ENCODE data around the gene MIP.
A peak's percentile ranks its signal among the peaks of the same experiment; 100 is the strongest.
"Not testable (repeated sequence)": the region's sequence is repeated elsewhere in the genome, so short reads cannot be mapped to it uniquely, and the experiment has no call there.

Gene MIP

DNA sequence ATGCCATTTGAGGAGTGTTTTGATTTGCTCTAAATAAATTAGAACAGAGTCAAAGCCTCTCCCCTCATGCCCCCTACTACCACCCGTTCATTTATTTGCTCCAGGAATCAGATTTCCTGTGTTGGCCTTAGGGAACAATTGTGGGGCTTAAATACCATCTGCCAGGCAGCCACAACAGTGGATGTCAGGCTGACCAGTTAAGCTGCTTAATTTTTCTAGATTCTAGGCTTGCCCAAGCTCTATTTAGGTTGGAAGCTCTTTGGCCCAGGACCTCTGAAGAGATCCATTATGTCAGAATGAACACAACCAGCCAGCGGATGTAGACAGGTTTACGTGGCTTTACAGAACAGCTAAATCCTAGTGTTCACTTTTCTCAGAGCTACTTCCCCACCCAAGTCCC lies 4.2 kb downstream of the MIP start:
- H3K9me3 ChIP-seq, result no peaks in the 10 kb centered on the region
- no peaks in the 10 kb centered on the region; the same call in 1 of the 2 replicates for H3K4me1 ChIP-seq
- TF ChIP-seq, protein P1, sequence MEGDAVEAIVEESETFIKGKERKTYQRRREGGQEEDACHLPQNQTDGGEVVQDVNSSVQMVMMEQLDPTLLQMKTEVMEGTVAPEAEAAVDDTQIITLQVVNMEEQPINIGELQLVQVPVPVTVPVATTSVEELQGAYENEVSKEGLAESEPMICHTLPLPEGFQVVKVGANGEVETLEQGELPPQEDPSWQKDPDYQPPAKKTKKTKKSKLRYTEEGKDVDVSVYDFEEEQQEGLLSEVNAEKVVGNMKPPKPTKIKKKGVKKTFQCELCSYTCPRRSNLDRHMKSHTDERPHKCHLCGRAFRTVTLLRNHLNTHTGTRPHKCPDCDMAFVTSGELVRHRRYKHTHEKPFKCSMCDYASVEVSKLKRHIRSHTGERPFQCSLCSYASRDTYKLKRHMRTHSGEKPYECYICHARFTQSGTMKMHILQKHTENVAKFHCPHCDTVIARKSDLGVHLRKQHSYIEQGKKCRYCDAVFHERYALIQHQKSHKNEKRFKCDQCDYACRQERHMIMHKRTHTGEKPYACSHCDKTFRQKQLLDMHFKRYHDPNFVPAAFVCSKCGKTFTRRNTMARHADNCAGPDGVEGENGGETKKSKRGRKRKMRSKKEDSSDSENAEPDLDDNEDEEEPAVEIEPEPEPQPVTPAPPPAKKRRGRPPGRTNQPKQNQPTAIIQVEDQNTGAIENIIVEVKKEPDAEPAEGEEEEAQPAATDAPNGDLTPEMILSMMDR (IDR thresholded peaks at IDR 0.05; ENCODE audit: low read depth, low read length), result no peak
- H3K36me3 ChIP-seq, result no peaks in the 10 kb centered on the region
- no peak for DNase-seq
- H3K27me3 ChIP-seq, result no peaks in the 10 kb centered on the region
- H3K4me3 ChIP-seq (ENCODE audit: low read depth, low read length), result no peak overlapping the region

DNA sequence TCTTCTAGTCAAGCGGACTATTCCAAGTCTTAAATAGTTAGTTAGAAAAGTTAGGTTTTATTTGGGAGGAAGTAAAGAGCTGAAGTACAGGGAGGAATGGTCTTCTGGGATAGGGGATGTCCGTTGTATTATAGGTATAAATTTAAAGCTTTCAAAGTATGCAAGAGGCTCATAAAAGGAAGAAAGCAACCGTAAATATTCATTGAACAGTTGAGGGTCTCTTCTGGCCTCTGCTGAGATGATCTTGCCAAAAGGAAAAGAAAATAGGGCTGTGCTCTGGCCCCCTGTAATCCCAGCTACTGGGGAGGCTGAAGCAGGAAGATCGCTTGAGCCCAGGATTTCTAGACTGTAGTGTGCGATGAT lies 4.9 kb downstream of the MIP start:
- Histone ChIP-seq H3K4me3 (ENCODE audit: low read depth, low read length) (peak overlapping the region; percentile 88), H3K4me1 (no peaks in the 10 kb centered on the region; the same call in 1 of the 2 replicates), H3K9me3 (no peaks in the 10 kb centered on the region), H3K27me3 (no peaks in the 10 kb centered on the region), H3K36me3 (no peaks in the 10 kb centered on the region)
- no peak for DNase-seq
- TF ChIP-seq, protein P1 (IDR thresholded peaks at IDR 0.05; ENCODE audit: low read depth, low read length), result no peak

DNA sequence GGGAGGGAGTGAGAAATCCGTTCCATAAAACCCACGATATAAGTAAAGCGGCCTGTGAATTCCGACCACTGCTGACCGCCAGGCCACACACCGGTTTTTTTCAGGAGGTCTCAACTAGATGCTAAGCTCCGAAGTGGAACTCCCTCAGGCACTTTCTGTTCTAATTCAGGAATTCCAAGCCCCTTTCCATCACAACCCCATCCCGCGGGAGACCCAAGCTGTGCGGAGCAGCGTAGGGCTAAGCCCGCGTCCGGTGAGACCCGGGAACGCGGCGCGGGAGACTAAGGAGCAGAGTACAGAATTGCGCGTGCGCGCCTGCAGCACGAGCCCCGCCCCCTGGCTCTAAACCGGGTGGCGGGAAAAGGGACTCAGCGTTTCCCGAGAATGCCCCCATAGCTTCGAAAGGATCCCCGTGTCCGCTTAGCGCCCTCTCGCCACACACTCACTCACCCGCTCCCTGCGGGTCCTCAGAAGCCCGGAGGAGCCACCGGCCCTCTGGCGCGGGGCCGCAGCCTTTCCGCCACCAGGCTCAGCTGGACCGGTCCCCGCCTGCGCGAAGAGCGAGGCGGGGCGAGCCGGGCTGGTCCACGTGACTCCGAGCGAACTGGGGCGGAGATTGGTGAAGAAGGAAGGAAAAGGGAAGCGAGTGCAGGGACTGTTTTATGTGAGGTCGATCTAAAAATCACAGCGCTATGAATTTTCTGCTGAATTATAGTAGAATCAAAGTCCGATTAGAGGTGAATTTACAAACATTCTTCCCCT lies 5.4 kb downstream of the MIP start, which contains the start of gene TIMELESS:
Gene TIMELESS (minus strand): TSS at position 567 of the 762 bp plus-strand sequence. CDS start 15,256 bp downstream, outside the sequence.
- peak; percentile 92 for DNase-seq
- Histone ChIP-seq H3K36me3 (peaks cover 5% of the 10 kb centered on the region; the same call in 1 of the 2 replicates), H3K4me3 (ENCODE audit: low read depth, low read length) (peak within 1 kb of the TSS; percentile 88), H3K4me1 (no peaks in the 10 kb centered on the region; the same call in 1 of the 2 replicates), H3K27me3 (no peaks in the 10 kb centered on the region), H3K9me3 (no peaks in the 10 kb centered on the region)
- TF ChIP-seq, protein P1 (IDR thresholded peaks at IDR 0.05; ENCODE audit: low read depth, low read length), result no peak

DNA sequence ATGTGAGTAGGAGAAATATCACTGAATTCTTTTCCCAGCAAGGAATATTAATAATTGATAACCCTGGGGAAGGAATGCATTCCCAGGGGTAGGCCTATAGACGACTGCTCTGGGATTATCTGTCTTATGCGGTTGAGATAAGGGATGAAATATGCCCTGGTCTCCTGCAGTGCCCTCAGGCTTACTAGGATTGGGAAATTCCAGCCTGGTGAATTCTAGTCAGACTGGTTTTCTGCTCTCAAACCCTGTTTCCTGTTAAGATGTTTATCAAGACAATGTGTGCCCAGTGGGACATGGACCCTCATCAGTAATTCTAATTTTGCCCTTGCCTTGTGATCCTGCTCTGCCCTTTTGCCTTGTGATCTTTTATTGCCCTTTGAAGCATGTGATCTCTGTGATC lies 11.2 kb downstream of the MIP start:
- not testable (repeated sequence) for H3K4me3 ChIP-seq (ENCODE audit: low read depth, low read length)

DNA sequence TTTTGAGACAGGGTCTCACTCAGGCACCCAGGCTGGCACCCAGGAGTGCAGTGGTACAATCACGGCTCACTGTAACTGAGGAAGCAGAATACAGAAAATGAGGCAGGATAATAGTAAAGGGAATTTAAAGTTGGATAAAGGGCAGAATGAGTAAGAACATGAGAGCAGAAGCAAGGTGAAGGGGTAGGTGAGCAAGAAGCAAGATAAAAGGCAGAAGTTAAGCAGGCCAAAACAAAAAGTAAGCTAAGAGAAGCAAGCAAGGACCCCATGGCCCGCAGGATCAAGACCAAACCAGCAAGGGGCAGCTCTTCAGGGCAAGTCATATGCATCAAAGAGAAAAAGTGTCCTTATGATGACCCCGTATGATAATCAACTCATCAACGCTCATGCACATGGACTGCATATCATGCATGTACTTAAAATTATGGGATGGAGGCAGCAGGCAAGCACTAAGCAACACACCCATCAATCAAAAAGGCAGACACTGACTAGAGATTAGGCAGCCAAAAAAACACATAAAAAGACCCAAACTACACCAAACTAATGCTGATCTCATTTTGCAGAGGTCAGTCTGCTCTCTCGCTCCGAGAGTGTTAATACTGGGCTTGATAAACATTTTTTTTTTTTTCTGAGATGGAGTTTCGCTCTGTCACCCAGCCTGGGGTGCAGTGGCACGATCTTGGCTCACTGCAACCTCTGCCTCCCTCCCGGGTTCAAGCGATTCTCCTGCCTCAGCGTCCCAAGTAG lies 16.9 kb downstream of the MIP start:
- Histone ChIP-seq H3K27me3 (no peaks in the 10 kb centered on the region), H3K36me3 (no peaks in the 10 kb centered on the region), H3K4me3 (ENCODE audit: low read depth, low read length) (no peak overlapping the region), H3K4me1 (no peaks in the 10 kb centered on the region), H3K9me3 (no peaks in the 10 kb centered on the region)
- no peak for DNase-seq
- TF ChIP-seq, protein P1 (IDR thresholded peaks at IDR 0.05; ENCODE audit: low read depth, low read length), result no peak

More for the DNA sequence above, 11.2 kb downstream of the MIP start:
- not testable (repeated sequence) for DNase-seq, H3K27me3 ChIP-seq, H3K36me3 ChIP-seq, H3K9me3 ChIP-seq, H3K4me1 ChIP-seq

DNA sequence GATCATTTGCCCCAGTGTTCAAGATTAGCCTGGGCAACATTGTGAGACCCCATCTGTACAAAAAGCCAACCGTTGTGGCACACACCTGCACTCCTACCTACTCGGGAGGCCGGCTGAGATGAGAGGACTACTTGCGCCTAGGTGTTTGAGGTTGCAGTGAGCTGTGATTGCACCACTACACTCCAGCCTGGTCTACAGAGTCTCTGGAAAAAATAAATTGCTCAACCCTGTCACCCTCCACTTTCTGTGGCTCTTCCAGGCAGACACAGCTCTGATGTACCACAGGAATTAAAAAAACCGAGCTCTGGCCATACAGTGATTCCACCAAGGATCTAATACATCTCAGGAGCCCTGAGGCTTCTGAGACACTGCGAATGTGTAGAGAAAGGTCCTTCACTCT lies 19.6 kb downstream of the MIP start:
- H3K4me1 ChIP-seq, result no peaks in the 10 kb centered on the region
- peaks cover 18% of the 10 kb centered on the region for H3K36me3 ChIP-seq
- no peak overlapping the region for H3K4me3 ChIP-seq (ENCODE audit: low read depth, low read length)
- H3K9me3 ChIP-seq, result no peaks in the 10 kb centered on the region
- H3K27me3 ChIP-seq, result no peaks in the 10 kb centered on the region
- TF ChIP-seq, protein P1 (IDR thresholded peaks at IDR 0.05; ENCODE audit: low read depth, low read length), result no peak
- no peak for DNase-seq

Measured in BE2C (cell line).